ENCODE results near the gene AP5S1.
A peak's percentile ranks its signal among the peaks of the same experiment; 100 is the strongest.
"Not testable (repeated sequence)": the region's sequence is repeated elsewhere in the genome, so short reads cannot be mapped to it uniquely, and the experiment has no call there.

AP5S1 gene

GRCh38 chr20:3794168-3794567 lies 26.2 kb upstream of the AP5S1 start:
- DNase-seq = not testable (repeated sequence)

- no peak for DNase-seq
Observed at GRCh38 chr20:3794701-3795420, 25.5 kb upstream of the AP5S1 start.

GRCh38 chr20:3795511-3796468 lies 24.6 kb upstream of the AP5S1 start, which contains the start of gene CDC25B:
TSS of gene CDC25B (plus strand) at chr20:3796310. CDS start at chr20:3796532, 222 bp downstream.
- peak; percentile 43 to 95 (median 88) for DNase-seq

DNA sequence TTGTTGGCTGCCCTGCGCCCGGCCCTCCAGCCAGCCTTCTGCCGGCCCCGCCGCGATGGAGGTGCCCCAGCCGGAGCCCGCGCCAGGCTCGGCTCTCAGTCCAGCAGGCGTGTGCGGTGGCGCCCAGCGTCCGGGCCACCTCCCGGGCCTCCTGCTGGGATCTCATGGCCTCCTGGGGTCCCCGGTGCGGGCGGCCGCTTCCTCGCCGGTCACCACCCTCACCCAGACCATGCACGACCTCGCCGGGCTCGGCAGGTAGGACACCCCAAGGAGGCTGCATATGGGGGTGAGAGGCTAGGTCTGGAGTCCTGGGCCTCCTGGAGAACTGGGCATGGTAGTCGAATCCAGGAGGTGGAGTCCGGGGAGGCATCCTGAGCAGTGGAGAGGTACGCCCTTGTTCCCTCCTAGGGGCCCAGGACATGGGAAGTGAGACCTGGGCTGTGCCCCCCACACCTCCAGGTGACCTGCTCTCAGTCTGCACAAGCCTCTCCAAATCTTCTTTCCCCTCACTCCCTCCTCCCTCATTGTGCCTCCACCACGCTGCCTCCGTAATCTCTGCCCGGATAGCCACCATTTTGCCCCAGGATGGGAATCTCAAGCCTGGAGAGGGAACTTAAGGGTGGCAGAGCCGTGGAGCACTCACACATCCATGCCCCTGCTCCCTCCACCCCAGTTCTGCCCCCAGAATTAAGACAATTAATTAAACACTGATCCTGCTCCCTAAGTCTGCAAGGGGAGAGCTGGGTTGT lies 23.7 kb upstream of the AP5S1 start:
- peak in 1 of 14 donors; percentile 49 for DNase-seq

GRCh38 chr20:3797226-3797545 lies 23.2 kb upstream of the AP5S1 start:
- DNase-seq = no peak

DNA sequence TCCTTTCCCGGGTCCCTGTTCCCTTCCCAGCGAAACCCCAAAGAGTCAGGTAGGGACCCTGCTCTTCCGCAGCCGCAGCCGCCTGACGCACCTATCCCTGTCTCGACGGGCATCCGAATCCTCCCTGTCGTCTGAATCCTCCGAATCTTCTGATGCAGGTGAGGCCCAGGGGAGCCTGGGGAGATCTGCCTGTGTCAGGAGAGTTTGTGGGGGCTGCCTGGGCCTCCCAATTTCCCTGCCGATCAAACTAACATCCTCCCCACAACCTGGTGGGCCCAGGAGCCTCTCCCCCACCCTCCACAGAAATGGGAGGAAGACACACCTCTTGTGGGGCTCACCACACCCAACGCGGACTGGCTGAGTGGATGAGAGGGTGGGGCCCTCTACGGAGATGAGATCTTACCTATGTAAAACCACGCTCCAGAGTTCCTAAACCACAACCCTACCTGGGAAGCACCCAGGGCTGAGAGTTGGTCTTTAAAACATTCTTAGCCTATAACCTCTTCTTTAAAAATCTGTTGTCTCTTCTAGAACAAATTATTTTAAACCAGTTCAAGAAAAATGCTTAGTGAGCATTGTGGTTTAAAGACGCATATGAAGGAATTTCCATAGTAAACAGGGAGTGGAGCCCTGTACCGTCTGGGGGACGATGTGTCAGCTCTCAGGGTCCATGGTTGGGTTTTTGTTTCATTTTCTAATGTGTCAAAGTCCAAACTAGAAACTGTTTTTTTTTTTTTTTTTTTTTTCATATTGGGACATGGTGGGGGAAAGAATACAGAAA lies 22.6 kb upstream of the AP5S1 start:
- DNase-seq = no peak

DNA sequence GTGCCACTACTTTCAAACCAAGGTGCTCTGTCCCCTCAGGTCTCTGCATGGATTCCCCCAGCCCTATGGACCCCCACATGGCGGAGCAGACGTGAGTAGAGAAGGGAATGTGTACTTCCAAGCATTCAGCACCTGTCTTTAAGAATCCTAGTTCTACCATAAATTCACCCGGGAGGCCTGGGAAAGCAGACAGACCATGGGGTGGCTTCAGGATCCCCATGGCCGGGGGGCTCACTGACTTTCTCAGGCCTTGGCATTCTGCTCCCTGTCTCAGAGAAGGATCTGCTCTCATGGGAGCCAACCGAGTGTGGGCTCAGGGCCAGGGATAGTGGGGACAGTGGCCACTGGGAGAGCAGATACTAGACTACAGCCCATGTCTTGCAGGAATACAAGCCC lies 22.0 kb upstream of the AP5S1 start:
- no peak for DNase-seq

- DNase-seq = no peak
Observed at GRCh38 chr20:3798908-3799248, 21.5 kb upstream of the AP5S1 start.

DNA sequence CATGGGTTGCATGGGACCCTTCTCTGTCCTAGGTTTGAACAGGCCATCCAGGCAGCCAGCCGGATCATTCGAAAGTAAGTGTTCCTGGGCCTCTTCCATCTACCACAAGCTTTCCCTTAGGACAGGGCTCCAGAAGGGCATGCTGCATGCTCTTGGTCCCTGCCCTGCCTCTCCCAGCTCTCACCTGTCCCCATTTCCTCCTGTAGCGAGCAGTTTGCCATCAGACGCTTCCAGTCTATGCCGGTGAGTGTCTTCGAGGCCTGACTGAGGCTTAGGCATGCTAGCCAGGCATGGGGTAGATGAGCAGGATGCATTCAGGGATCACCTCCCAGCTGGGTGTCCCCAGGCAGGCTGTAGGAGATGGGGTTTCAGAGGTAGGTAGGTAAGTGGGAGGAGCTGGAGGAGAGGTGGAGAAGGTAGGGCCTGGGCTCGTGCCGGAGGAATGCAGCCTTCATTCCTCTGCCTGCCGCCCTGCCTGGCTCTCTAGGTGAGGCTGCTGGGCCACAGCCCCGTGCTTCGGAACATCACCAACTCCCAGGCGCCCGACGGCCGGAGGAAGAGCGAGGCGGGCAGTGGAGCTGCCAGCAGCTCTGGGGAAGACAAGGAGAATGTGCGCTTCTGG lies 20.0 kb upstream of the AP5S1 start:
- DNase-seq = no peak

GRCh38 chr20:3800878-3801260 lies 19.5 kb upstream of the AP5S1 start:
- no peak for DNase-seq

DNA sequence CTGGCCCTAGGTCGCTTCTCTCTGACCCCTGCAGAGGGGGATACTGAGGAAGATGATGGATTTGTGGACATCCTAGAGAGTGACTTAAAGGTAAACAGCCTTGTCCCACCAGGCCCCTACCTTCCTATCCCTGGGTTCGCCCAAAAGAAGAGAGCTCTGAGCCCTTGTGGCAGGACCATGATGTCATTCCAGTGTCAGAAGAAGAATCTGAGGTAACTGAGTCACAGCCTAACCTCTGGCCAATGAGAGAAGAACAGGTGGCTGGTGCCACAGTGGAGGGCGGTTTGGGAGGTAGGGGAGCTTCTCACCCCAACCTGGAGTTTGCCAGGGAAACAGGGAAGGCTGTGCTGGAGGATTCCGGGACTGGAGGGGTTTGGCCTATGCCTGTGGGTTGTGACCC lies 19.0 kb upstream of the AP5S1 start:
- DNase-seq = no peak

- no peak for DNase-seq
Observed at GRCh38 chr20:3801846-3802245, 18.5 kb upstream of the AP5S1 start.

DNA sequence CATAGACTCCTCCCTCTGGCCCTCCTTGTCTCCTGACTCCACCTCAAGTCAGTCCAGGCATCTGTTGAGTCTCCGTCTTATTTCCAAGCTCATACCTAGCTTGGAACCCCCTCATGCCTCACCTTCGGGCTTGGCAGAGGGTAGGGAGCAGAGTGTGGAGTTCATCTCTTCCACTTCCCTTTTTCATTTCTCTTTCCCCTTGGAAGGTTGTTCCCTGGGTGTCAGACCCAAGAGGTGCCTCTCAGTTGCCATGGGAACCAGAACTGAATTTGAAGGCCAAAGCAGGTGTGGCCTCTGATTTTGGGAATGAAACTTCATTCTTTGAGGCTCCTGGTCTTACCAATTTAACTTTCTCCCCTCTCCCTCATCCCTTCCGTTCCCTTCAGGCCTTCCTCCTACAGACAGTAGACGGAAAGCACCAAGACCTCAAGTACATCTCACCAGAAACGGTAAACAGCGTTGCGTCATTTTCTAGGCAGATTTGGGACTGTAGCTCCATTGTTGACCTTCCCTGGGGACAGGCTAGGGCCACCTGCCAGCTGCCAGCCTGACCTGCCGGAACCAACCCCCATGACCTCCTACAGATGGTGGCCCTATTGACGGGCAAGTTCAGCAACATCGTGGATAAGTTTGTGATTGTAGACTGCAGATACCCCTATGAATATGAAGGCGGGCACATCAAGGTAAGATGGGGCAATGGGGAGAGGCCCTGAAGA lies 17.7 kb upstream of the AP5S1 start:
- DNase-seq = no peak

DNA sequence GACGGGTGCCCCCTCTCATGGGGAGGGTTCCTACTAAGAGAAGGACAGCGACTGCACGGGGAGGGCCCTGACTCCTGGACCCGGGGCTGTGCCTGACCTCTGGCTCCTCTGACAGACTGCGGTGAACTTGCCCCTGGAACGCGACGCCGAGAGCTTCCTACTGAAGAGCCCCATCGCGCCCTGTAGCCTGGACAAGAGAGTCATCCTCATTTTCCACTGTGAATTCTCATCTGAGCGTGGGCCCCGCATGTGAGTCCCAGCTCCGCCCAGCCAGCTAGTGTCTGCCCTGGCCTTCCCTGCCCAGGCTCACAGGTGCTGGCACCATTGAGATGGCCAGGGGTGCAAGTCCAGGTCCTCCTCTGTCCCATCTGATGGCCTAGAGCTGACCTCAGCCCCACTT lies 17.1 kb upstream of the AP5S1 start:
- DNase-seq = no peak

DNA sequence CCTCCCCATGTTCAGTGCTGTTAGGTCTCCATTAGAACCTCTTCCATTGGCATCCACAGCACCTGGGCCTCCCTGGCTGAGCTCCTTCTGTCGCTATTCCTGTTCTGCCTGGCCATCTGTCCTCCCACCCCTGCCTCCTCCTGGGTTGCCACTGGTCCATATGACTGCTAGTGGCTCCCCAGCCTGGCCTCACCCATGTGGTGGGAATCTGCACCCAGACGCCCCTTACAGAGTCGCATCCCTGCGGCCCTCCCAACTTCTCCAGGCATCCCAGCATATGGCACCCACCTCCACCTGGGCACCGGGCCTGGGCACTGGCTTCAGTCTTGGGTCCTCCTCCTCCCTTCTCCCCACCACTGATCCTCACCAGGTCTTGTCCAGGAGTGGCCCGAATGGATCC lies 16.5 kb upstream of the AP5S1 start:
- DNase-seq = peak in 1 of 14 donors; percentile 71

DNA sequence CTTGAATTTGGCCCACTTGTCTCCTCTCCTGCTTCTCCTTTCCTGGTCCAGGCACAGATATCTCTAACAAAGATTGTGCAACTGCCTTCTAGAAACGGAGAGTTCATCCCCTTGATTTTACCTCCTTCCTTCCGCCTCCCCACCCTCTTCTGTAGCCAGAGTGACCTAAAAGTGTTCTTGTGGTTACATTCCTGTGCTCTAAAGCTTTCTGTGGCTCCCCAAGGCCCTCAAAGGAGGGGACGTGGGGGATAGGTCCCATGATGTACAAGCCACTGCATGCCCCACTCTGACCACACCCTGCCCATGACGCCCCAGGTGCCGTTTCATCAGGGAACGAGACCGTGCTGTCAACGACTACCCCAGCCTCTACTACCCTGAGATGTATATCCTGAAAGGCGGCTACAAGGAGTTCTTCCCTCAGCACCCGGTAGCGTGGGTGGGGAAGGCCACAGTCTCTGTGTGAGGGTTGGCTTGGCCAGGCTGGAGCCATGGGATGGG lies 16.0 kb upstream of the AP5S1 start:
- no peak for DNase-seq

GRCh38 chr20:3804781-3805180 lies 15.6 kb upstream of the AP5S1 start:
- no peak for DNase-seq

DNA sequence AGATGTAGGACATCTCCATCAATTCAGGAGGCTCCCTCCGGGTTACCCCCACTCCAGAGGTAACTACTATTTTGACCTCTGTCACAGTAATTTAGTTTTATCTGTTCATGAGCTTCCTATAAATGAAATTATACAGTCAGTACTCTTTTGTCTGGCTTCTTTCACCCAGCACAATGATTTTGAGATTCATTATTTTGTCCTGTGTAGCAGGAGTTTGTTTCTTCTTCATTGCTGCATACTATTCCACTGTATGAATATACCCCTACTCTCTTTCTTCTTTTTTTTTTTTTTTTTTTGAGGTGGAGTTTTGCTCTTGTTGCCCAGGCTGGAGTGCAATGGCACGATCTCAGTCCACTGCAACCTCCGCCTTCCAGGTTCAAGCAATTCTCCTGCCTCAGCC lies 11.8 kb upstream of the AP5S1 start:
- no peak for DNase-seq

- DNase-seq = peak; percentile 73 to 99 (median 96)
Observed at GRCh38 chr20:3811467-3812258, 8.7 kb upstream of the AP5S1 start.

- DNase-seq = no peak
Observed at GRCh38 chr20:3812259-3812681, 8.1 kb upstream of the AP5S1 start.
